PFSK-1 (cell line): ENCODE data around the gene MTFR1L.

Experiments
- FOXP2 ChIP-seq: optimal IDR thresholded peaks from 2 replicates; pipeline ENCODE3; 2011; ENCODE audit warnings: borderline replicate concordance, control low read depth, inconsistent platforms; ENCODE audit not compliant: insufficient read depth; ENCODE audit errors: extremely low read length, extremely low read depth
- POLR2AphosphoS5 ChIP-seq: IDR thresholded peaks from 2 replicates; pipeline ENCODE4 v1.6.1; 2012; ENCODE audit warnings: low read depth, mild to moderate bottlenecking, control low read depth, low read length, moderate library complexity
- REST ChIP-seq, 2 experiments: IDR thresholded peaks; 2 replicates each; pipeline versions ENCODE4 v1.6.1 to v1.8.0; 2011 to 2012; ENCODE audit warnings: low read depth in 2 of 2, low read length in 2 of 2, control low read depth in 1 of 2, inconsistent platforms in 1 of 2, mild to moderate bottlenecking in 1 of 2, moderate library complexity in 1 of 2; ENCODE audit not compliant: insufficient read depth in 1 of 2
- SIN3A ChIP-seq: IDR thresholded peaks from 2 replicates; pipeline ENCODE4 v1.6.1; 2012; ENCODE audit warnings: mild to moderate bottlenecking, low read length, moderate library complexity, borderline replicate concordance; ENCODE audit not compliant: insufficient read depth
- TAF1 ChIP-seq: IDR thresholded peaks from 2 replicates; pipeline ENCODE4 v1.6.1; 2012; ENCODE audit warnings: low read length, control low read depth, borderline replicate concordance; ENCODE audit not compliant: insufficient read depth

DNA sequence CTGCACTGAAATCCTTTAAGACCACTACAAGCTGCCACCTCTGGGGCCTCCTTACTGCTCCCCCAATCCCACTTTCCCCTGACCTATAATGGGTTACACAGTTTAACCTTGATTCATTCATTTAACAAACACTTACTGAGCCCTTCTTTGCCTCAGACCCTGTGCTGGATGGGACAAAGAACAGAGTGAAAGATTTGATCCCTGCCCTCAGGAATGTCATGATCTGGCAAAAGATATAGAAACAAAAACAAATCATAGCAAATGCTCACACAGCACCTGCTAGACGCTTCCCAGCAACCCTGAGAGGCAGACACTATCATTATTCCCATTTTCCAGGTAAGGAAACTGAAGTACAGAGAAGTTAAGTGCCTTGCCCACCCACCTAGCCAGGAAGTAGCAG, 46.5 kb downstream of the MTFR1L start:
- TF ChIP-seq POLR2AphosphoS5 (no peak), SIN3A (no peak), TAF1 (no peak), REST (IDR thresholded peaks at IDR 0.05; ENCODE audit: insufficient read depth in 1 of 2, low read depth in 2 of 2, low read length in 2 of 2) (no peak), FOXP2 (no peak)
